ENCODE data around the gene PTP4A1. TPM values are rescaled to one million over a fixed set of nuclear protein-coding genes. Genes with fewer than 3 reads are reported as not detected.

The PTP4A1 gene

GRCh38 chr6:63610944-63611343 lies 38.7 kb downstream of the PTP4A1 start:
- Histone ChIP-seq H3K79me1 (replicated peaks; ENCODE audit: low read length, poor library complexity, severe bottlenecking) (no peaks in the 10 kb centered on the region), H3K27me3 (ENCODE audit: control insufficient read depth in 1 of 2, insufficient read depth in 1 of 2, low read length in 2 of 2) (no peaks in the 10 kb centered on the region), H2AK5ac (ENCODE audit: low read length, severe bottlenecking) (no peak overlapping the region), H2BK5ac (ENCODE audit: low read depth, low read length, poor library complexity, severe bottlenecking) (no peak overlapping the region), H3K4ac (ENCODE audit: low read depth in 1 of 2, low read length in 2 of 2) (no peak overlapping the region), H4K8ac (ENCODE audit: low read length) (no peak overlapping the region), H3K9ac (ENCODE audit: low read length) (no peak overlapping the region), H4K91ac (ENCODE audit: low read length) (no peak overlapping the region), H3K4me1 (ENCODE audit: control insufficient read depth, insufficient read depth, low read depth, low read length) (no peaks in the 10 kb centered on the region), H2BK120ac (ENCODE audit: low read depth, low read length) (no peak overlapping the region), H2AFZ (ENCODE audit: low read depth, low read length) (no peak overlapping the region), H3K18ac (ENCODE audit: low read depth in 1 of 2, low read length in 2 of 2) (no peak overlapping the region), H3K9me3 (ENCODE audit: control insufficient read depth, low read length) (no peaks in the 10 kb centered on the region), H3K14ac (ENCODE audit: low read length in 2 of 2) (no peak overlapping the region), H3K4me3 (ENCODE audit: insufficient read depth in 1 of 2, low read depth in 1 of 2, low read length in 2 of 2) (no peak overlapping the region), H3K36me3 (ENCODE audit: control insufficient read depth in 1 of 2, insufficient read depth in 2 of 2, low read depth in 1 of 2, low read length in 2 of 2) (no peaks in the 10 kb centered on the region), H3K27ac (ENCODE audit: low read length, poor library complexity, severe bottlenecking) (no peak overlapping the region), H2BK12ac (ENCODE audit: low read length in 2 of 2) (no peak overlapping the region), H2BK15ac (ENCODE audit: low read depth, poor library complexity, severe bottlenecking) (no peak overlapping the region), H3K4me2 (ENCODE audit: low read length, poor library complexity, severe bottlenecking) (no peak overlapping the region), H3K23ac (ENCODE audit: low read length in 2 of 2) (no peak overlapping the region)
- no peak for DNase-seq
- no CpG with 5 or more reads among the region's 1 CpG for WGBS

DNA sequence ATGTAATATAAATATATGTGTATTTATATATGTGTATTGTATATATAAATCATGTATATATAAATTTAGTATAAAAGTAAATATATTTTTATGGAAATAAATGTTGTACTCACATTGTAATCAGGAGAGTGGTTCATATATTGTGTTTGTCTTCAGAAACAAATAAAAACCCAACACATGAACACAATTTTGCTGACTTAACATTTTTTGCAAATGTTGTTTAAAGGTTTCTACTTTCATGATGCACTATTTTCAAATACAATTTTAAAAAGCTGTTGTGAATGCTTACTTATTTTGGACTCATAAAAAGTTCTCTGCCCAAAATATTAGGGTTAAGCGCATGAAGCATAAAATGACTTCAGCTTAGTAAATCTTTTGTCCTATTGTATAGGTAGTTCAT lies 39.3 kb downstream of the PTP4A1 start:
- no peak overlapping the region for H3K14ac ChIP-seq (ENCODE audit: low read length in 2 of 2)
- WGBS = no CpG with 5 or more reads among the region's 1 CpG
- H3K9ac ChIP-seq (ENCODE audit: low read length) = no peak overlapping the region

DNA sequence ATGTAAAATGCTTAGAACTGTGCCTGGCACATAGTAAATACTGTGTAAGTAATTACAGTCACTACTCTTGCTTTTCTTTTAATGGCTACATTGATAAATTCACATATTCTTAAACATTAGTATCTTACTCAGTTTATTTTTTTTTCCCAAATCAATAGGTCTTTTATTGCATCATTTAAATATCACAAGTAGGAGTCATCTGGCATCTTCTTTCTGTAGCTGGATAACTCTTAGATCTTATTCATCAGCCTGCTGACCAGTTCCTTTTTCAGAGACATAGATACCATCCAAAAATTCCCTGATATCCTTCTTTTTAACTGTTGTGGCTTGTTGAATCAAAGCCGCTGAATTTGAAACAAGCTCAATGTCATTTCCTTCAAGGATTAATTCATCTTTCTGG lies 43.3 kb downstream of the PTP4A1 start:
- WGBS = 100% methylated on average over 1 of the region's 1 CpG
- Histone ChIP-seq H3K4ac (ENCODE audit: low read depth in 1 of 2, low read length in 2 of 2) (no peak overlapping the region), H3K4me1 (ENCODE audit: control insufficient read depth, insufficient read depth, low read depth, low read length) (no peaks in the 10 kb centered on the region), H2AK5ac (ENCODE audit: low read length, severe bottlenecking) (no peak overlapping the region), H3K18ac (ENCODE audit: low read depth in 1 of 2, low read length in 2 of 2) (no peak overlapping the region), H3K23ac (ENCODE audit: low read length in 2 of 2) (no peak overlapping the region), H4K91ac (ENCODE audit: low read length) (no peak overlapping the region), H3K79me1 (replicated peaks; ENCODE audit: low read length, poor library complexity, severe bottlenecking) (no peaks in the 10 kb centered on the region), H3K4me3 (ENCODE audit: insufficient read depth in 1 of 2, low read depth in 1 of 2, low read length in 2 of 2) (no peak overlapping the region), H4K8ac (ENCODE audit: low read length) (no peak overlapping the region), H3K4me2 (ENCODE audit: low read length, poor library complexity, severe bottlenecking) (no peak overlapping the region), H2BK5ac (ENCODE audit: low read depth, low read length, poor library complexity, severe bottlenecking) (no peak overlapping the region), H2AFZ (ENCODE audit: low read depth, low read length) (no peak overlapping the region), H3K36me3 (ENCODE audit: control insufficient read depth in 1 of 2, insufficient read depth in 2 of 2, low read depth in 1 of 2, low read length in 2 of 2) (no peaks in the 10 kb centered on the region), H3K14ac (ENCODE audit: low read length in 2 of 2) (no peak overlapping the region), H3K9me3 (ENCODE audit: control insufficient read depth, low read length) (no peaks in the 10 kb centered on the region), H3K27ac (ENCODE audit: low read length, poor library complexity, severe bottlenecking) (no peak overlapping the region), H2BK15ac (ENCODE audit: low read depth, poor library complexity, severe bottlenecking) (no peak overlapping the region), H3K27me3 (ENCODE audit: control insufficient read depth in 1 of 2, insufficient read depth in 1 of 2, low read length in 2 of 2) (no peaks in the 10 kb centered on the region), H3K9ac (ENCODE audit: low read length) (no peak overlapping the region), H2BK120ac (ENCODE audit: low read depth, low read length) (no peak overlapping the region), H2BK12ac (ENCODE audit: low read length in 2 of 2) (no peak overlapping the region)
- no peak for DNase-seq

More for the DNA sequence above, 39.3 kb downstream of the PTP4A1 start:
- Histone ChIP-seq H4K8ac (ENCODE audit: low read length) (no peak overlapping the region), H2BK120ac (ENCODE audit: low read depth, low read length) (no peak overlapping the region), H2BK5ac (ENCODE audit: low read depth, low read length, poor library complexity, severe bottlenecking) (no peak overlapping the region), H2AK5ac (ENCODE audit: low read length, severe bottlenecking) (no peak overlapping the region), H4K91ac (ENCODE audit: low read length) (no peak overlapping the region), H3K4me2 (ENCODE audit: low read length, poor library complexity, severe bottlenecking) (no peak overlapping the region), H2BK12ac (ENCODE audit: low read length in 2 of 2) (no peak overlapping the region), H3K36me3 (ENCODE audit: control insufficient read depth in 1 of 2, insufficient read depth in 2 of 2, low read depth in 1 of 2, low read length in 2 of 2) (no peaks in the 10 kb centered on the region), H3K9me3 (ENCODE audit: control insufficient read depth, low read length) (no peaks in the 10 kb centered on the region), H3K23ac (ENCODE audit: low read length in 2 of 2) (no peak overlapping the region), H3K18ac (ENCODE audit: low read depth in 1 of 2, low read length in 2 of 2) (no peak overlapping the region), H3K79me1 (replicated peaks; ENCODE audit: low read length, poor library complexity, severe bottlenecking) (no peaks in the 10 kb centered on the region), H2AFZ (ENCODE audit: low read depth, low read length) (no peak overlapping the region), H3K27ac (ENCODE audit: low read length, poor library complexity, severe bottlenecking) (no peak overlapping the region), H2BK15ac (ENCODE audit: low read depth, poor library complexity, severe bottlenecking) (no peak overlapping the region), H3K4me1 (ENCODE audit: control insufficient read depth, insufficient read depth, low read depth, low read length) (no peaks in the 10 kb centered on the region), H3K4ac (ENCODE audit: low read depth in 1 of 2, low read length in 2 of 2) (no peak overlapping the region), H3K4me3 (ENCODE audit: insufficient read depth in 1 of 2, low read depth in 1 of 2, low read length in 2 of 2) (no peak overlapping the region), H3K27me3 (ENCODE audit: control insufficient read depth in 1 of 2, insufficient read depth in 1 of 2, low read length in 2 of 2) (no peaks in the 10 kb centered on the region)
- DNase-seq = no peak

Small RNA genes within 50 kb of the gene (small RNA-seq; reads per million reads assigned to genes)
- not detected for gene AL513043.1 (ENCODE audit: low read depth)
